ENCODE results near the gene CCDC188.

CCDC188 gene

GRCh38 chr22:20099099-20099711 is 51.6 kb downstream of the CCDC188 start:
- in situ Hi-C loops (cut with HindIII; ENCODE audit: low pct_ligation_motif_present, low pct_unique_long_range_greater_than_20kb, low sequenced_read_pairs) = no loop called here
- no peak for DNase-seq
